GM12878 (cell line): ENCODE measurements around the gene RABEP2. TPM values are rescaled to one million over a fixed set of nuclear protein-coding genes. Genes with fewer than 3 reads are reported as not detected.
A peak's percentile ranks its signal among the peaks of the same experiment; 100 is the strongest.

Experiments used
- CBFB ChIP-seq: IDR thresholded peaks from 2 replicates; pipeline ENCODE4 v1.6.1; 2016; ENCODE audit warnings: antibody characterized with exemption, low read depth
- DPF2 ChIP-seq: fragments of 450-650 bp; IDR thresholded peaks from 2 replicates; pipeline ENCODE4 v1.6.1; 2017; ENCODE audit warnings: mild to moderate bottlenecking
- FOXK2 ChIP-seq: fragments of 450-650 bp; IDR thresholded peaks from 2 replicates; pipeline ENCODE4 v1.6.1; 2017; ENCODE audit warnings: mild to moderate bottlenecking, moderate library complexity
- IRF5 ChIP-seq: fragments of 450-650 bp; IDR thresholded peaks from 2 replicates; pipeline ENCODE4 v1.6.1; 2017; ENCODE audit warnings: borderline replicate concordance
- KDM1A ChIP-seq: fragments of 200-600 bp; sonication (generic); IDR thresholded peaks from 2 replicates; pipeline ENCODE4 v1.6.1; 2016; ENCODE audit warnings: borderline replicate concordance
- LARP7 ChIP-seq: fragments of 450-650 bp; IDR thresholded peaks from 2 replicates; pipeline ENCODE4 v1.6.1; 2017; ENCODE audit warnings: mild to moderate bottlenecking
- MXI1 ChIP-seq: fragments of 150-350 bp; IDR thresholded peaks from 2 replicates; pipeline ENCODE4 v1.6.1; 2011; ENCODE audit warnings: low read depth, mild to moderate bottlenecking, inconsistent platforms, low read length, improper control_type of control experiment
- NBN ChIP-seq: fragments of 450-650 bp; IDR thresholded peaks from 2 replicates; pipeline ENCODE4 v1.6.1; 2016
- NKRF ChIP-seq: fragments of 450-650 bp; conservative IDR thresholded peaks from 2 replicates; pipeline ENCODE4 v1.6.1; 2017; ENCODE audit warnings: mild to moderate bottlenecking, moderate library complexity
- NR2F1 ChIP-seq: fragments of 450-650 bp; conservative IDR thresholded peaks from 2 replicates; pipeline ENCODE4 v1.6.1; 2017; ENCODE audit warnings: mild to moderate bottlenecking
- PML ChIP-seq: IDR thresholded peaks from 2 replicates; pipeline ENCODE4 v1.6.1; 2012; ENCODE audit warnings: low read length, inconsistent platforms
- POLR2AphosphoS5 ChIP-seq: IDR thresholded peaks from 2 replicates; pipeline ENCODE4 v1.6.1; 2011; ENCODE audit warnings: mild to moderate bottlenecking, low read length, inconsistent platforms
- RAD21 ChIP-seq: IDR thresholded peaks from 2 replicates; pipeline ENCODE4 v1.6.1; 2011; ENCODE audit warnings: mild to moderate bottlenecking, low read depth, low read length, moderate library complexity; ENCODE audit not compliant: insufficient read depth
- RB1 ChIP-seq: fragments of 450-650 bp; formaldehyde crosslinking; IDR thresholded peaks from 2 replicates; pipeline ENCODE4 v1.6.1; 2017; ENCODE audit warnings: mild to moderate bottlenecking, borderline replicate concordance
- RELA ChIP-seq: fragments of 450-650 bp; IDR thresholded peaks from 2 replicates; pipeline ENCODE4 v1.8.0; 2014; ENCODE audit warnings: borderline replicate concordance; ENCODE audit not compliant: partially characterized antibody
- RUNX3 ChIP-seq: IDR thresholded peaks from 2 replicates; pipeline ENCODE4 v1.6.1; 2012; ENCODE audit warnings: low read length, inconsistent platforms
- SMARCA5 ChIP-seq: fragments of 450-650 bp; IDR thresholded peaks from 2 replicates; pipeline ENCODE4 v1.6.1; 2017; ENCODE audit warnings: mild to moderate bottlenecking
- SMC3 ChIP-seq: IDR thresholded peaks from 2 replicates; pipeline ENCODE4 v1.6.1; 2011; ENCODE audit warnings: low read length, improper control_type of control experiment, borderline replicate concordance
- SP1 ChIP-seq: IDR thresholded peaks from one replicate; pipeline ENCODE4 v1.6.1; 2011; ENCODE audit warnings: low read depth, low read length
- SUZ12 ChIP-seq: fragments of 200-600 bp; sonication (generic); IDR thresholded peaks from one replicate; pipeline ENCODE4 v1.6.1; 2018; ENCODE audit warnings: antibody characterized with exemption, mild to moderate bottlenecking; ENCODE audit not compliant: unreplicated experiment
- TAF1 ChIP-seq: IDR thresholded peaks from 2 replicates; pipeline ENCODE4 v1.6.1; 2011; ENCODE audit warnings: mild to moderate bottlenecking, low read depth, low read length, borderline replicate concordance
- ZNF207 ChIP-seq: fragments of 450-650 bp; IDR thresholded peaks from 2 replicates; pipeline ENCODE4 v1.6.1; 2014; ENCODE audit warnings: antibody characterized with exemption, mild to moderate bottlenecking, borderline replicate concordance
- ZNF217 ChIP-seq: fragments of 450-650 bp; IDR thresholded peaks from 2 replicates; pipeline ENCODE4 v1.6.1; 2017; ENCODE audit warnings: antibody characterized with exemption, mild to moderate bottlenecking
- polyA plus RNA-seq, 11 experiments: library from polyadenylated mRNA; depleted of rRNA in 4 of 11; unstranded in 6 of 11; stranded (reverse) in 5 of 11; fragments of >200 nt; fragmentation: Nextera tagmentation in 4 of 11; fragmentation: Illumina TruSeq in 1 of 11; extraction: Ambion mirVana in 4 of 11; extraction: Trizol in 1 of 11; gene quantifications; 1 replicate in 1 of 11; 2 replicates in 10 of 11; pipeline versions ENCODE4 v1.2.1 to v1.2.3, GENCODE V29; 2011 to 2016; ENCODE audit warnings: inconsistent platforms in 2 of 11, missing spikeins in 2 of 11, low read depth in 1 of 11
- total RNA-seq, 4 experiments: library from RNA; depleted of rRNA in 3 of 4; stranded (reverse); fragments of >200 nt in 3 of 4; fragmentation: Illumina TruSeq in 1 of 4; extraction: Trizol in 1 of 4; gene quantifications; 2 replicates each; pipeline versions ENCODE4 v1.2.1 to v1.2.3, GENCODE V29; 2013 to 2021
- TF ChIP-seq, protein P1 (sequence below): fragments of 450-650 bp; IDR thresholded peaks from 2 replicates; pipeline ENCODE4 v1.6.1; 2016; ENCODE audit warnings: mild to moderate bottlenecking
- TF ChIP-seq, protein P2 (sequence below): fragments of 450-650 bp; formaldehyde crosslinking; IDR thresholded peaks from 2 replicates; pipeline ENCODE4 v1.5.0; 2022; ENCODE audit warnings: mild to moderate bottlenecking, missing genetic modification characterization

RABEP2 gene
- total and polyA plus RNA-seq, 10 of the 15 experiments (the other 5 are each of a cell fraction or from before 2014, with no cell fraction given), result 0.47 to 33.2 (median 18.6) TPM

- TF ChIP-seq RAD21 (no peak), POLR2AphosphoS5 (0 out of 2 replicates have a peak, but pooled peaks have one; percentile 29), RELA (no peak), IRF5 (no peak), KDM1A (no peak), SUZ12 (no peak), PML (no peak), CBFB (no peak), SP1 (no peak), MXI1 (no peak), ZNF207 (peak; percentile 70; the same call in 1 of the 2 replicates), RB1 (0 out of 2 replicates have a peak, but pooled peaks have one; percentile 70), NR2F1 (0 out of 2 replicates have a peak, but pooled peaks have one; percentile 27), DPF2 (peak; percentile 20), NKRF (no peak), NBN (no peak), ZNF217 (peak; percentile 71; the same call in 1 of the 2 replicates), LARP7 (peak; percentile 87), TAF1 (no peak), SMC3 (no peak), FOXK2 (no peak), RUNX3 (no peak), SMARCA5 (peak; percentile 97)
- TF ChIP-seq, protein P1, sequence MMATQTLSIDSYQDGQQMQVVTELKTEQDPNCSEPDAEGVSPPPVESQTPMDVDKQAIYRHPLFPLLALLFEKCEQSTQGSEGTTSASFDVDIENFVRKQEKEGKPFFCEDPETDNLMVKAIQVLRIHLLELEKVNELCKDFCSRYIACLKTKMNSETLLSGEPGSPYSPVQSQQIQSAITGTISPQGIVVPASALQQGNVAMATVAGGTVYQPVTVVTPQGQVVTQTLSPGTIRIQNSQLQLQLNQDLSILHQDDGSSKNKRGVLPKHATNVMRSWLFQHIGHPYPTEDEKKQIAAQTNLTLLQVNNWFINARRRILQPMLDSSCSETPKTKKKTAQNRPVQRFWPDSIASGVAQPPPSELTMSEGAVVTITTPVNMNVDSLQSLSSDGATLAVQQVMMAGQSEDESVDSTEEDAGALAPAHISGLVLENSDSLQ, result no peak; the same call in 1 of the 2 replicates
- TF ChIP-seq, protein P2, sequence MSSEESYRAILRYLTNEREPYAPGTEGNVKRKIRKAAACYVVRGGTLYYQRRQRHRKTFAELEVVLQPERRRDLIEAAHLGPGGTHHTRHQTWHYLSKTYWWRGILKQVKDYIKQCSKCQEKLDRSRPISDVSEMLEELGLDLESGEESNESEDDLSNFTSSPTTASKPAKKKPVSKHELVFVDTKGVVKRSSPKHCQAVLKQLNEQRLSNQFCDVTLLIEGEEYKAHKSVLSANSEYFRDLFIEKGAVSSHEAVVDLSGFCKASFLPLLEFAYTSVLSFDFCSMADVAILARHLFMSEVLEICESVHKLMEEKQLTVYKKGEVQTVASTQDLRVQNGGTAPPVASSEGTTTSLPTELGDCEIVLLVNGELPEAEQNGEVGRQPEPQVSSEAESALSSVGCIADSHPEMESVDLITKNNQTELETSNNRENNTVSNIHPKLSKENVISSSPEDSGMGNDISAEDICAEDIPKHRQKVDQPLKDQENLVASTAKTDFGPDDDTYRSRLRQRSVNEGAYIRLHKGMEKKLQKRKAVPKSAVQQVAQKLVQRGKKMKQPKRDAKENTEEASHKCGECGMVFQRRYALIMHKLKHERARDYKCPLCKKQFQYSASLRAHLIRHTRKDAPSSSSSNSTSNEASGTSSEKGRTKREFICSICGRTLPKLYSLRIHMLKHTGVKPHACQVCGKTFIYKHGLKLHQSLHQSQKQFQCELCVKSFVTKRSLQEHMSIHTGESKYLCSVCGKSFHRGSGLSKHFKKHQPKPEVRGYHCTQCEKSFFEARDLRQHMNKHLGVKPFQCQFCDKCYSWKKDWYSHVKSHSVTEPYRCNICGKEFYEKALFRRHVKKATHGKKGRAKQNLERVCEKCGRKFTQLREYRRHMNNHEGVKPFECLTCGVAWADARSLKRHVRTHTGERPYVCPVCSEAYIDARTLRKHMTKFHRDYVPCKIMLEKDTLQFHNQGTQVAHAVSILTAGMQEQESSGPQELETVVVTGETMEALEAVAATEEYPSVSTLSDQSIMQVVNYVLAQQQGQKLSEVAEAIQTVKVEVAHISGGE (CRISPR knock-in tag), result no peak
These were observed 658 bp downstream of the RABEP2 start (continued) for GRCh38 chr16:28924399-28924761.
